Measurements from ENCODE around the gene SEC14L3.

Gene SEC14L3

GRCh38 chr22:30447656-30448055, 24.2 kb downstream of the SEC14L3 start:
- DNase-seq (ENCODE audit: low spot score in 2 of 2), result no peak
- in situ Hi-C loops (cut with MboI; ENCODE audit: low sequenced_read_pairs), result no loop called here
- H3K4me3 ChIP-seq, result no peak overlapping the region
- no peaks in the 10 kb centered on the region for H3K27me3 ChIP-seq (ENCODE audit: low read depth)
- no peaks in the 10 kb centered on the region for H3K9me3 ChIP-seq
- no peaks in the 10 kb centered on the region for H3K36me3 ChIP-seq (replicated peaks)
- H3K4me1 ChIP-seq, result peaks cover 10% of the 10 kb centered on the region

- Histone ChIP-seq H3K4me3 (no peak overlapping the region), H3K27me3 (ENCODE audit: low read depth) (no peaks in the 10 kb centered on the region), H3K36me3 (replicated peaks) (no peaks in the 10 kb centered on the region), H3K9me3 (no peaks in the 10 kb centered on the region), H3K4me1 (peaks cover 10% of the 10 kb centered on the region)
- no peak for DNase-seq (ENCODE audit: low spot score in 2 of 2)
- in situ Hi-C loops (cut with MboI; ENCODE audit: low sequenced_read_pairs), result no loop called here
These were observed 26.2 kb downstream of the SEC14L3 start for GRCh38 chr22:30445438-30446145.

GRCh38 chr22:30444632-30445437, 27.0 kb downstream of the SEC14L3 start:
- in situ Hi-C loops (cut with MboI; ENCODE audit: low sequenced_read_pairs), result no loop called here
- peak; percentile 64 to 87 for DNase-seq (ENCODE audit: low spot score in 2 of 2)

GRCh38 chr22:30441088-30441487, 30.7 kb downstream of the SEC14L3 start:
- Histone ChIP-seq H3K36me3 (replicated peaks) (no peaks in the 10 kb centered on the region), H3K27me3 (ENCODE audit: low read depth) (no peaks in the 10 kb centered on the region), H3K9me3 (no peaks in the 10 kb centered on the region), H3K4me3 (no peak overlapping the region), H3K4me1 (peaks cover 10% of the 10 kb centered on the region)
- in situ Hi-C loops (cut with MboI; ENCODE audit: low sequenced_read_pairs), result no loop called here
- DNase-seq (ENCODE audit: low spot score in 2 of 2), result no peak

More at GRCh38 chr22:30444632-30445437, 27.0 kb downstream of the SEC14L3 start:
- 0 out of 2 replicates have a peak overlapping the region, but pooled peaks have one; percentile 2 for H3K4me3 ChIP-seq
- no peaks in the 10 kb centered on the region for H3K27me3 ChIP-seq (ENCODE audit: low read depth)
- no peaks in the 10 kb centered on the region for H3K9me3 ChIP-seq
- H3K4me1 ChIP-seq, result peaks cover 10% of the 10 kb centered on the region
- H3K36me3 ChIP-seq (replicated peaks), result no peaks in the 10 kb centered on the region

- H3K36me3 ChIP-seq (replicated peaks), result no peaks in the 10 kb centered on the region
- DNase-seq (ENCODE audit: low spot score in 2 of 2), result no peak
- in situ Hi-C loops (cut with MboI; ENCODE audit: low sequenced_read_pairs), result no loop called here
- no peaks in the 10 kb centered on the region for H3K27me3 ChIP-seq (ENCODE audit: low read depth)
- peaks cover 8% of the 10 kb centered on the region for H3K4me1 ChIP-seq
- no peak overlapping the region for H3K4me3 ChIP-seq
- no peaks in the 10 kb centered on the region for H3K9me3 ChIP-seq
These were observed 32.0 kb downstream of the SEC14L3 start for GRCh38 chr22:30439836-30440235.

GRCh38 chr22:30439226-30439625, 32.6 kb downstream of the SEC14L3 start:
- H3K4me3 ChIP-seq, result no peak overlapping the region
- in situ Hi-C loops (cut with MboI; ENCODE audit: low sequenced_read_pairs), result no loop called here
- peaks cover 6% of the 10 kb centered on the region; the same call in 1 of the 2 replicates for H3K4me1 ChIP-seq
- H3K36me3 ChIP-seq (replicated peaks), result no peaks in the 10 kb centered on the region
- H3K27me3 ChIP-seq (ENCODE audit: low read depth), result no peaks in the 10 kb centered on the region
- no peaks in the 10 kb centered on the region for H3K9me3 ChIP-seq
- no peak for DNase-seq (ENCODE audit: low spot score in 2 of 2)

GRCh38 chr22:30438559-30438958, 33.3 kb downstream of the SEC14L3 start:
- H3K36me3 ChIP-seq (replicated peaks), result no peaks in the 10 kb centered on the region
- in situ Hi-C loops (cut with MboI; ENCODE audit: low sequenced_read_pairs), result no loop called here
- no peaks in the 10 kb centered on the region for H3K9me3 ChIP-seq
- DNase-seq (ENCODE audit: low spot score in 2 of 2), result no peak
- H3K4me3 ChIP-seq, result no peak overlapping the region
- peaks cover 6% of the 10 kb centered on the region; the same call in 1 of the 2 replicates for H3K4me1 ChIP-seq
- H3K27me3 ChIP-seq (ENCODE audit: low read depth), result no peaks in the 10 kb centered on the region

- no peaks in the 10 kb centered on the region for H3K36me3 ChIP-seq (replicated peaks)
- in situ Hi-C loops (cut with MboI; ENCODE audit: low sequenced_read_pairs), result no loop called here
- H3K9me3 ChIP-seq, result no peaks in the 10 kb centered on the region
- peaks cover 6% of the 10 kb centered on the region; the same call in 1 of the 2 replicates for H3K4me1 ChIP-seq
- H3K27me3 ChIP-seq (ENCODE audit: low read depth), result no peaks in the 10 kb centered on the region
- H3K4me3 ChIP-seq, result no peak overlapping the region; the same call in 1 of the 2 replicates
- DNase-seq (ENCODE audit: low spot score in 2 of 2), result no peak
These were observed 35.6 kb downstream of the SEC14L3 start for GRCh38 chr22:30436196-30436595.

- Histone ChIP-seq H3K4me1 (peaks cover 6% of the 10 kb centered on the region; the same call in 1 of the 2 replicates), H3K4me3 (peak overlapping the region; percentile 11; the same call in 1 of the 2 replicates), H3K36me3 (replicated peaks) (no peaks in the 10 kb centered on the region), H3K27me3 (ENCODE audit: low read depth) (no peaks in the 10 kb centered on the region), H3K9me3 (no peaks in the 10 kb centered on the region)
- in situ Hi-C loops (cut with MboI; ENCODE audit: low sequenced_read_pairs), result no loop called here
- peak; percentile 14 to 42 for DNase-seq (ENCODE audit: low spot score in 2 of 2)
These were observed 36.1 kb downstream of the SEC14L3 start for GRCh38 chr22:30435674-30436126.

GRCh38 chr22:30434843-30435242, 37.0 kb downstream of the SEC14L3 start:
- H3K4me3 ChIP-seq, result no peak overlapping the region
- no peak for DNase-seq (ENCODE audit: low spot score in 2 of 2)
- no peaks in the 10 kb centered on the region for H3K36me3 ChIP-seq (replicated peaks)
- peaks cover 6% of the 10 kb centered on the region; the same call in 1 of the 2 replicates for H3K4me1 ChIP-seq
- in situ Hi-C loops (cut with MboI; ENCODE audit: low sequenced_read_pairs), result no loop called here
- H3K9me3 ChIP-seq, result no peaks in the 10 kb centered on the region
- no peaks in the 10 kb centered on the region for H3K27me3 ChIP-seq (ENCODE audit: low read depth)

GRCh38 chr22:30433773-30434172, 38.0 kb downstream of the SEC14L3 start:
- H3K36me3 ChIP-seq (replicated peaks), result no peaks in the 10 kb centered on the region; the same call in 1 of the 2 replicates
- no peak overlapping the region for H3K4me3 ChIP-seq
- H3K4me1 ChIP-seq, result peaks cover 6% of the 10 kb centered on the region; the same call in 1 of the 2 replicates
- no peak for DNase-seq (ENCODE audit: low spot score in 2 of 2)
- in situ Hi-C loops (cut with MboI; ENCODE audit: low sequenced_read_pairs), result no loop called here
- H3K27me3 ChIP-seq (ENCODE audit: low read depth), result no peaks in the 10 kb centered on the region
- no peaks in the 10 kb centered on the region for H3K9me3 ChIP-seq

- Histone ChIP-seq H3K4me3 (no peak overlapping the region), H3K9me3 (no peaks in the 10 kb centered on the region), H3K36me3 (replicated peaks) (peaks cover 3% of the 10 kb centered on the region), H3K27me3 (ENCODE audit: low read depth) (no peaks in the 10 kb centered on the region), H3K4me1 (peaks cover 6% of the 10 kb centered on the region; the same call in 1 of the 2 replicates)
- in situ Hi-C loops (cut with MboI; ENCODE audit: low sequenced_read_pairs), result no loop called here
- DNase-seq (ENCODE audit: low spot score in 2 of 2), result no peak
These were observed 38.6 kb downstream of the SEC14L3 start for GRCh38 chr22:30433227-30433626.

GRCh38 chr22:30432520-30432919, 39.3 kb downstream of the SEC14L3 start:
- in situ Hi-C loops (cut with MboI; ENCODE audit: low sequenced_read_pairs), result no loop called here
- Histone ChIP-seq H3K36me3 (replicated peaks) (peaks cover 7% of the 10 kb centered on the region), H3K4me1 (peaks cover 6% of the 10 kb centered on the region; the same call in 1 of the 2 replicates), H3K27me3 (ENCODE audit: low read depth) (no peaks in the 10 kb centered on the region), H3K4me3 (no peak overlapping the region), H3K9me3 (no peaks in the 10 kb centered on the region)
- no peak for DNase-seq (ENCODE audit: low spot score in 2 of 2)

GRCh38 chr22:30432096-30432495, 39.7 kb downstream of the SEC14L3 start:
- no peaks in the 10 kb centered on the region for H3K9me3 ChIP-seq
- no peaks in the 10 kb centered on the region for H3K27me3 ChIP-seq (ENCODE audit: low read depth)
- in situ Hi-C loops (cut with MboI; ENCODE audit: low sequenced_read_pairs), result no loop called here
- H3K36me3 ChIP-seq (replicated peaks), result peaks cover 9% of the 10 kb centered on the region
- no peak overlapping the region for H3K4me3 ChIP-seq
- no peak for DNase-seq (ENCODE audit: low spot score in 2 of 2)
- H3K4me1 ChIP-seq, result peaks cover 6% of the 10 kb centered on the region; the same call in 1 of the 2 replicates

Measured in HAP-1 (cell line).